Measurements from ENCODE around the gene TRIM52. TPM values are rescaled to one million over a fixed set of nuclear protein-coding genes. Genes with fewer than 3 reads are reported as not detected.

The TRIM52 gene
- polyA plus RNA-seq, 1 of the 3 experiments (the other 2 are of a cell fraction), result 6.4 TPM

GRCh38 chr5:181236471-181236870 is 24.5 kb downstream of the TRIM52 start:
- H3K9ac ChIP-seq, result no peak overlapping the region
- CTCF ChIA-PET, result no interaction called here
- H3K9me2 ChIP-seq, result no peaks in the 10 kb centered on the region
- H3K9me3 ChIP-seq, result no peaks in the 10 kb centered on the region
- no peak overlapping the region for H2AFZ ChIP-seq (ENCODE audit: low read depth)
- peaks cover 56% of the 10 kb centered on the region for H4K20me1 ChIP-seq (ENCODE audit: insufficient read depth)
- no peak overlapping the region for H3K4me3 ChIP-seq (ENCODE audit: low read depth in 2 of 2, low read length in 1 of 2)
- no peaks in the 10 kb centered on the region for H3K27me3 ChIP-seq (ENCODE audit: insufficient read depth)
- H3F3A ChIP-seq (replicated peaks; ENCODE audit: insufficient read depth), result peaks cover 80% of the 10 kb centered on the region
- DNase-seq, result no peak
- POLR2A ChIA-PET, result interaction anchor here (1.1 to 2.8 kb wide), 3 partner anchors 13 to 29 kb away, joined by 3 to 29 read pairs (median 7); partner anchors contain the start of gene TRIM41
- TF ChIP-seq NRF1 (IDR thresholded peaks at IDR 0.05; ENCODE audit: low read depth, low read length), result no peak
- TF ChIP-seq SIN3A (IDR thresholded peaks at IDR 0.05; ENCODE audit: borderline replicate concordance, low read depth, low read length), result no peak
- no peak for TF ChIP-seq GATA2 (CRISPR knock-in tag; IDR thresholded peaks at IDR 0.05)
- TF ChIP-seq TCF12 (IDR thresholded peaks at IDR 0.05), result no peak
- no peak for TF ChIP-seq PBX3 (IDR thresholded peaks at IDR 0.05)
- no peak for TF ChIP-seq MEF2A (IDR thresholded peaks at IDR 0.05; ENCODE audit: borderline replicate concordance, low read depth)
- TF ChIP-seq JUND (IDR thresholded peaks at IDR 0.05), result no peak
- no peak for TF ChIP-seq FOXM1 (IDR thresholded peaks at IDR 0.05; ENCODE audit: low read depth)
- no peak for TF ChIP-seq RFX5 (IDR thresholded peaks at IDR 0.05; ENCODE audit: low read length)
- TF ChIP-seq MAX (IDR thresholded peaks at IDR 0.05; ENCODE audit: low read depth), result no peak
- TF ChIP-seq YY1 (IDR thresholded peaks at IDR 0.05; ENCODE audit: low read depth), result no peak
- no peak for TF ChIP-seq RAD21 (IDR thresholded peaks at IDR 0.05; ENCODE audit: low read length)
- peak overlapping the region in 1 of 2 experiments; percentile 57; a peak in 1 of 4 replicates for H3K27ac ChIP-seq (ENCODE audit: low read depth in 2 of 2, low read length in 1 of 2)
- H3K79me2 ChIP-seq (ENCODE audit: insufficient read depth), result peaks cover 37% of the 10 kb centered on the region
- 79% methylated on average over 6 of the region's 6 CpGs for WGBS (ENCODE audit: low lambda C conversion rate)
- H3K36me3 ChIP-seq (replicated peaks in 1 of 2; ENCODE audit: control insufficient read depth in 1 of 2, insufficient read depth in 2 of 2, low read length in 1 of 2), result peaks cover 67 to 79% of the 10 kb centered on the region in 2 experiments
- peaks cover 4 to 17% of the 10 kb centered on the region in 2 experiments; a peak in 2 of 4 replicates for H3K4me1 ChIP-seq (ENCODE audit: control insufficient read depth in 1 of 2, insufficient read depth in 2 of 2, low read depth in 1 of 2, low read length in 1 of 2)
- H3K4me2 ChIP-seq, result no peak overlapping the region

GRCh38 chr5:181235689-181236366 is 25.1 kb downstream of the TRIM52 start:
- Histone ChIP-seq H3K27me3 (ENCODE audit: insufficient read depth) (no peaks in the 10 kb centered on the region), H3K27ac (ENCODE audit: low read depth in 2 of 2, low read length in 1 of 2) (peak overlapping the region; percentile 40 to 57), H3K9me3 (no peaks in the 10 kb centered on the region), H3K9ac (no peak overlapping the region), H3K9me2 (no peaks in the 10 kb centered on the region), H3F3A (replicated peaks; ENCODE audit: insufficient read depth) (peaks cover 73% of the 10 kb centered on the region), H2AFZ (ENCODE audit: low read depth) (no peak overlapping the region), H3K79me2 (ENCODE audit: insufficient read depth) (peaks cover 30% of the 10 kb centered on the region), H4K20me1 (ENCODE audit: insufficient read depth) (peaks cover 50% of the 10 kb centered on the region), H3K36me3 (replicated peaks in 1 of 2; ENCODE audit: control insufficient read depth in 1 of 2, insufficient read depth in 2 of 2, low read length in 1 of 2) (peaks cover 61 to 84% of the 10 kb centered on the region in 2 experiments), H3K4me2 (no peak overlapping the region), H3K4me1 (ENCODE audit: control insufficient read depth in 1 of 2, insufficient read depth in 2 of 2, low read depth in 1 of 2, low read length in 1 of 2) (peaks cover 0 to 15% of the 10 kb centered on the region in 2 experiments; a peak in 1 of 4 replicates), H3K4me3 (ENCODE audit: low read depth in 2 of 2, low read length in 1 of 2) (no peak overlapping the region)
- 78% methylated on average over 5 of the region's 5 CpGs for WGBS (ENCODE audit: low lambda C conversion rate)
- no peak for DNase-seq
- ChIA-PET POLR2A (interaction anchor here (1.0 to 2.8 kb wide), 8 partner anchors 8 to 46 kb away, joined by 3 to 29 read pairs (median 8); partner anchors contain the start of genes RACK1 and TRIM41), CTCF (interaction anchor here (0.9 kb wide), 2 partner anchors 12 to 24 kb away, joined by 3 read pairs; no protein-coding TSS in a partner anchor)
- TF ChIP-seq TEAD4 (IDR thresholded peaks at IDR 0.05; ENCODE audit: borderline replicate concordance, insufficient read depth) (peak; percentile 6; the same call in 1 of the 2 replicates), JUND (IDR thresholded peaks at IDR 0.05) (peak; percentile 50), NRF1 (IDR thresholded peaks at IDR 0.05; ENCODE audit: low read depth, low read length) (no peak), SIN3A (IDR thresholded peaks at IDR 0.05; ENCODE audit: borderline replicate concordance, low read depth, low read length) (peak; percentile 70; the same call in 1 of the 2 replicates), RCOR1 (IDR thresholded peaks at IDR 0.05; ENCODE audit: low read length) (no peak), FOXM1 (IDR thresholded peaks at IDR 0.05; ENCODE audit: low read depth) (no peak), MAX (IDR thresholded peaks at IDR 0.05; ENCODE audit: low read depth) (no peak), GABPA (IDR thresholded peaks at IDR 0.05; ENCODE audit: low read depth) (no peak), FOXJ3 (CRISPR knock-in tag; IDR thresholded peaks at IDR 0.05) (no peak), ELF1 (IDR thresholded peaks at IDR 0.05) (no peak), RXRA (IDR thresholded peaks at IDR 0.05; ENCODE audit: borderline replicate concordance, low read depth) (no peak), MEF2A (IDR thresholded peaks at IDR 0.05; ENCODE audit: borderline replicate concordance, low read depth) (no peak), TAF1 (IDR thresholded peaks at IDR 0.05; ENCODE audit: borderline replicate concordance, low read depth, low read length) (no peak), IRF3 (IDR thresholded peaks at IDR 0.05; ENCODE audit: low read depth, low read length) (no peak), FOSL2 (IDR thresholded peaks at IDR 0.05; ENCODE audit: borderline replicate concordance, low read depth) (peak; percentile 25; the same call in 1 of the 2 replicates), GATA2 (CRISPR knock-in tag; IDR thresholded peaks at IDR 0.05) (no peak)
- TF ChIP-seq, protein P1, sequence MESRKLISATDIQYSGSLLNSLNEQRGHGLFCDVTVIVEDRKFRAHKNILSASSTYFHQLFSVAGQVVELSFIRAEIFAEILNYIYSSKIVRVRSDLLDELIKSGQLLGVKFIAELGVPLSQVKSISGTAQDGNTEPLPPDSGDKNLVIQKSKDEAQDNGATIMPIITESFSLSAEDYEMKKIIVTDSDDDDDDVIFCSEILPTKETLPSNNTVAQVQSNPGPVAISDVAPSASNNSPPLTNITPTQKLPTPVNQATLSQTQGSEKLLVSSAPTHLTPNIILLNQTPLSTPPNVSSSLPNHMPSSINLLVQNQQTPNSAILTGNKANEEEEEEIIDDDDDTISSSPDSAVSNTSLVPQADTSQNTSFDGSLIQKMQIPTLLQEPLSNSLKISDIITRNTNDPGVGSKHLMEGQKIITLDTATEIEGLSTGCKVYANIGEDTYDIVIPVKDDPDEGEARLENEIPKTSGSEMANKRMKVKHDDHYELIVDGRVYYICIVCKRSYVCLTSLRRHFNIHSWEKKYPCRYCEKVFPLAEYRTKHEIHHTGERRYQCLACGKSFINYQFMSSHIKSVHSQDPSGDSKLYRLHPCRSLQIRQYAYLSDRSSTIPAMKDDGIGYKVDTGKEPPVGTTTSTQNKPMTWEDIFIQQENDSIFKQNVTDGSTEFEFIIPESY (IDR thresholded peaks at IDR 0.05; ENCODE audit: borderline replicate concordance, low read depth), result peak; percentile 73; the same call in 1 of the 2 replicates

All from SK-N-SH (cell line).